Measurements from ENCODE around the gene PRAMEF12.

The PRAMEF12 gene

GRCh38 chr1:12770620-12771019, 2.9 kb upstream of the PRAMEF12 start:
- no peaks in the 10 kb centered on the region for H3K36me3 ChIP-seq (ENCODE audit: control insufficient read depth, insufficient read depth, low read length)
- DNase-seq (ENCODE audit: extremely low read depth, insufficient read length) = no peak
- TF ChIP-seq CTCF (IDR thresholded peaks at IDR 0.05; ENCODE audit: insufficient read depth, low read length, poor library complexity, severe bottlenecking) = no peak
- no peak overlapping the region for H3K4me3 ChIP-seq (replicated peaks; ENCODE audit: low read depth, low read length)
- H3K27me3 ChIP-seq (replicated peaks; ENCODE audit: control insufficient read depth, insufficient read depth, low read length) = no peaks in the 10 kb centered on the region; the same call in none of the 2 replicates

GRCh38 chr1:12771186-12771585, 2.4 kb upstream of the PRAMEF12 start:
- no peak for TF ChIP-seq CTCF (IDR thresholded peaks at IDR 0.05; ENCODE audit: insufficient read depth, low read length, poor library complexity, severe bottlenecking)
- Histone ChIP-seq H3K4me3 (replicated peaks; ENCODE audit: low read depth, low read length) (no peak overlapping the region), H3K36me3 (ENCODE audit: control insufficient read depth, insufficient read depth, low read length) (no peaks in the 10 kb centered on the region), H3K27me3 (replicated peaks; ENCODE audit: control insufficient read depth, insufficient read depth, low read length) (no peaks in the 10 kb centered on the region; the same call in none of the 2 replicates)
- DNase-seq (ENCODE audit: extremely low read depth, insufficient read length) = no peak

GRCh38 chr1:12772520-12772919, 1.0 kb upstream of the PRAMEF12 start:
- no peaks in the 10 kb centered on the region; the same call in none of the 2 replicates for H3K27me3 ChIP-seq (replicated peaks; ENCODE audit: control insufficient read depth, insufficient read depth, low read length)

GRCh38 chr1:12774801-12775345, 1.3 kb downstream of the PRAMEF12 start:
- Histone ChIP-seq H3K4me3 (replicated peaks; ENCODE audit: low read depth, low read length) (no peak overlapping the region), H3K36me3 (ENCODE audit: control insufficient read depth, insufficient read depth, low read length) (no peaks in the 10 kb centered on the region), H3K27me3 (replicated peaks; ENCODE audit: control insufficient read depth, insufficient read depth, low read length) (no peaks in the 10 kb centered on the region; the same call in none of the 2 replicates)
- TF ChIP-seq CTCF (IDR thresholded peaks at IDR 0.05; ENCODE audit: insufficient read depth, low read length, poor library complexity, severe bottlenecking) = no peak
- DNase-seq (ENCODE audit: extremely low read depth, insufficient read length) = no peak

More at GRCh38 chr1:12772520-12772919, 1.0 kb upstream of the PRAMEF12 start:
- no peaks in the 10 kb centered on the region for H3K36me3 ChIP-seq (ENCODE audit: control insufficient read depth, insufficient read depth, low read length)
- TF ChIP-seq CTCF (IDR thresholded peaks at IDR 0.05; ENCODE audit: insufficient read depth, low read length, poor library complexity, severe bottlenecking) = no peak
- no peak for DNase-seq (ENCODE audit: extremely low read depth, insufficient read length)
- H3K4me3 ChIP-seq (replicated peaks; ENCODE audit: low read depth, low read length) = no peak overlapping the region

GRCh38 chr1:12775443-12775842, 1.9 kb downstream of the PRAMEF12 start:
- no peak for TF ChIP-seq CTCF (IDR thresholded peaks at IDR 0.05; ENCODE audit: insufficient read depth, low read length, poor library complexity, severe bottlenecking)
- DNase-seq (ENCODE audit: extremely low read depth, insufficient read length) = no peak
- Histone ChIP-seq H3K4me3 (replicated peaks; ENCODE audit: low read depth, low read length) (no peak overlapping the region), H3K36me3 (ENCODE audit: control insufficient read depth, insufficient read depth, low read length) (no peaks in the 10 kb centered on the region), H3K27me3 (replicated peaks; ENCODE audit: control insufficient read depth, insufficient read depth, low read length) (no peaks in the 10 kb centered on the region; the same call in none of the 2 replicates)

All from GM06990 (cell line).